Memory B cell (primary cell): ENCODE measurements around the gene LMOD1.
"Not testable (repeated sequence)": the region's sequence is repeated elsewhere in the genome, so short reads cannot be mapped to it uniquely, and the experiment has no call there.

Experiments used
- ATAC-seq: fragments of 150-1000 bp; cut with Tn5 transposase; 2 replicates; pipeline ENCODE4 v1.10.0; 2021; ENCODE audit warnings: low read depth, mild to moderate bottlenecking, moderate library complexity
- DNase-seq, 2 donors: peaks; one replicate each; pipeline ENCODE4 v3.0.0; 2022; ENCODE audit warnings: low spot score in 2 of 2
- H3K27ac Mint-ChIP-seq: one replicate; pipeline ENCODE4 v1.8.0; 2022; ENCODE audit warnings: mild to moderate bottlenecking, moderate library complexity, mixed read lengths
- H3K27me3 Mint-ChIP-seq: one replicate; pipeline ENCODE4 v1.8.0; 2022; ENCODE audit warnings: mixed read lengths
- H3K36me3 Mint-ChIP-seq: one replicate; pipeline ENCODE4 v1.8.0; 2022; ENCODE audit warnings: mild to moderate bottlenecking, mixed read lengths
- H3K4me1 Mint-ChIP-seq: one replicate; pipeline ENCODE4 v1.8.0; 2022; ENCODE audit warnings: mixed read lengths
- H3K4me3 Mint-ChIP-seq: one replicate; pipeline ENCODE4 v1.8.0; 2022; ENCODE audit warnings: mild to moderate bottlenecking, moderate library complexity, mixed read lengths
- H3K9me3 Mint-ChIP-seq: one replicate; pipeline ENCODE4 v1.8.0; 2022; ENCODE audit warnings: mixed read lengths

The LMOD1 gene

DNA sequence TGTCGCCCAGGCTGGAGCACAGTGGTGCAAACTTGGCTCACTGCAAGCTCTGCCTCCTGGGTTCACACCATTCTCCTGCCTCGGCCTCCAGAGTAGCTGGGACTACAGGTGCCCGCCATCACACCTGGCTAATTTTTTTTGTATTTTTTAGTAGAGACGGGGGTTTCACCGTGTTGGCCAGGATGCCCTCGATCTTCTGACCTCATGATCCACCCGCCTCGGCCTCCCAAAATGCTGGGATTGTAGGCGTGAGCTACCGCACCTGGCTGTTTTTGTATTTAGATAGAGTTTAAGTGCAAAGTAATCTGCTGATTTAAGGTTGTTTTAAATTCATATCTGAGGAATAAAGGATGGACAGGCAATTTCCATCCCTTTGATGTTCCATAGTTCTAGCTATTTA is 16.0 kb upstream of the LMOD1 start:
- not testable (repeated sequence) for ATAC-seq, H3K4me3 Mint-ChIP-seq, H3K27me3 Mint-ChIP-seq, H3K27ac Mint-ChIP-seq, DNase-seq, H3K9me3 Mint-ChIP-seq, H3K4me1 Mint-ChIP-seq
- peaks cover 23% of the 10 kb centered on the region for H3K36me3 Mint-ChIP-seq

DNA sequence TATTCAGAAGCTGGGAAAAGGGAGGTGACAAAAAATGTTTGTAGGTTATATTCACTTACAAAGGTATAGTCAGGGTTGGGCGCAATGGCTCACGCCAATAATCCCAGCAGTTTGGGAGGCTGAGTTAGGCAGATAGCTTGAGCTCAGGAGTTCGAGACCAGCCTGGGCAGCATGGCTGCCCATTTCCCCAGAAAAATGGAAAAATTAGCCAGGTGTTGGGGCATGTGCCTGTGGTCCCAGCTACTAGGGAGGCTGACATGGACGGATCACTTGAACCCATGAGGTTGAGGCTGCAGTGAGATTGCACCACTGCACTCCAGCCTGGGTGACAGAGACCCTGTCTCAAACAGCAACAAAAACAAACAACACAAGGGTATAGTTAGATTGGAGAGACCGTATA is 12.0 kb upstream of the LMOD1 start:
- no peak overlapping the region for H3K4me3 Mint-ChIP-seq
- no peaks in the 10 kb centered on the region for H3K27me3 Mint-ChIP-seq
- H3K9me3 Mint-ChIP-seq: no peaks in the 10 kb centered on the region
- DNase-seq: no peak
- H3K27ac Mint-ChIP-seq: no peak overlapping the region
- H3K4me1 Mint-ChIP-seq: peaks cover 3% of the 10 kb centered on the region
- H3K36me3 Mint-ChIP-seq: peaks cover 19% of the 10 kb centered on the region
- no peak for ATAC-seq

GRCh38 chr1:201955729-201956143 is 9.4 kb upstream of the LMOD1 start:
- Mint-ChIP-seq H3K4me3 (peak overlapping the region; percentile 99), H3K36me3 (peaks cover 9% of the 10 kb centered on the region), H3K9me3 (no peaks in the 10 kb centered on the region), H3K27me3 (no peaks in the 10 kb centered on the region), H3K27ac (peak overlapping the region; percentile 95), H3K4me1 (peaks cover 3% of the 10 kb centered on the region)
- DNase-seq (no peak), ATAC-seq (peak; percentile 47)

GRCh38 chr1:201955009-201955728 is 8.8 kb upstream of the LMOD1 start, which contains the start of gene TIMM17A:
Gene TIMM17A, plus strand, starts transcription at chr1:201955503. Its CDS starts 24 bp downstream, at chr1:201955527.
- H3K27me3 Mint-ChIP-seq: no peaks in the 10 kb centered on the region
- peak; percentile 85 to 88 for DNase-seq
- H3K9me3 Mint-ChIP-seq: no peaks in the 10 kb centered on the region
- ATAC-seq: peak; percentile 98
- H3K27ac Mint-ChIP-seq: peak within 1 kb of the TSS; percentile 95
- peaks cover 7% of the 10 kb centered on the region for H3K36me3 Mint-ChIP-seq
- peaks cover 3% of the 10 kb centered on the region for H3K4me1 Mint-ChIP-seq
- peak within 1 kb of the TSS; percentile 99 for H3K4me3 Mint-ChIP-seq

DNA sequence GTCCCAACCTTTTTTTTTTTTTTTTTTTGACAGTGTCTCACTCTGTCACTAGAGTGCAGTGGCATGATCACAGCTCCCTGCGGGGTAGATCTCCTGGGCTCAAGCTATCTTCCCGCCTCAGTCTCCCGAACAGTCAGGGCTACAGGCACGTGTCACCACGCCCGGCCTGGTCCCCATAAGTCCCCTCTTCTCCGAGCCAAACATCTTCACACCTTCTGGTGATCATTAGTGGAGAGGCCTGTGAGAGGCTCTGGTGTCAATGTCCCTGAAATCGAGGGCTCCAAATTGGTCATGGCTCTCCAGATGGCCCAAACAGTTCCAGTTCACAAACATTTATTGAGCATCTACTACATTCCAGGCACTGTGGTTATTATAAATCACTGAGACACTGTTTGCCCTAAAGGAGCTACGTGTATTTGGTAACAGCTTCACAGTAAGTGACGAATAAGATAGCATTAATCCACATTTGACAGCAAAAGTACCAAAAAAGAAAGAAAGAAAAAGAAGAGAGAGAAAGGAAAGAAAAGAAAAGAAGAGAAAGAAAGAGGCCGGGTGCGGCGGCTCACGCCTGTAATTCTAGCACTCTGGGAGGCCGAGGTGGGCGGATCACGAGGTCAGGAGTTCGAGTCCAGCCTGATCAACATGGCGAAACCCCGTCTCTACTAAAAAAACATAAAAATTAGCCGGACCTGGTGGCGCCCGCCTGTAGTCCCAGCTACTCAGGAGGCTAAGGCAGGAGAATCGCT is 8.1 kb upstream of the LMOD1 start:
- H3K9me3 Mint-ChIP-seq: no peaks in the 10 kb centered on the region
- ATAC-seq (no peak), DNase-seq (no peak)
- no peaks in the 10 kb centered on the region for H3K27me3 Mint-ChIP-seq
- peak overlapping the region; percentile 99 for H3K4me3 Mint-ChIP-seq
- peak overlapping the region; percentile 95 for H3K27ac Mint-ChIP-seq
- H3K36me3 Mint-ChIP-seq: peaks cover 7% of the 10 kb centered on the region
- H3K4me1 Mint-ChIP-seq: peaks cover 3% of the 10 kb centered on the region

DNA sequence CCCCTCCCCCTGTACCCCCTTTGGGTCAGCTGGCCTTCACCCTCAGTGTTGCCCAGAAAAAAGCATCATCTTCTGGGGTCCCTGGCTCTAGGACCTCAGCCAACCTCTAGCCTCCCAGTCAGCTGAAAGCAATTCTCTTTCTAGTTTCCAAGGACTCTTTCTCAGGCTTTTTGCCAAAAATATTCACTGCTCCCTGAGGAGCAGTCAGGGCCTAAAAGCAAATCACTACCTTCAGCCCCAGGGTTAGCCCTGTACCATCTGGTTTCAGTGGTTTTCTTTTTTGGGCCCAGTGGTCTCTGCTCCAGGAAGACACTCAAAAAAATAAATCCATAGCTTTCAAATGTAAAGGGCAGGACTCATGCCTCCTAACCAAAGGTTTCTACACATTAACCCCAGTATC is 3.1 kb upstream of the LMOD1 start:
- H3K9me3 Mint-ChIP-seq: no peaks in the 10 kb centered on the region
- no peaks in the 10 kb centered on the region for H3K36me3 Mint-ChIP-seq
- DNase-seq (no peak), ATAC-seq (no peak)
- no peak overlapping the region for H3K4me3 Mint-ChIP-seq
- peaks cover 17% of the 10 kb centered on the region for H3K27me3 Mint-ChIP-seq
- peaks cover 10% of the 10 kb centered on the region for H3K4me1 Mint-ChIP-seq
- H3K27ac Mint-ChIP-seq: no peak overlapping the region

GRCh38 chr1:201947697-201948008 is 1.3 kb upstream of the LMOD1 start:
- DNase-seq: no peak
- Mint-ChIP-seq H3K4me1 (peaks cover 9% of the 10 kb centered on the region), H3K36me3 (no peaks in the 10 kb centered on the region), H3K27me3 (peaks cover 22% of the 10 kb centered on the region), H3K9me3 (no peaks in the 10 kb centered on the region), H3K4me3 (no peak overlapping the region), H3K27ac (no peak overlapping the region)
- ATAC-seq: no peak

- Mint-ChIP-seq H3K9me3 (no peaks in the 10 kb centered on the region), H3K27ac (no peak overlapping the region), H3K36me3 (no peaks in the 10 kb centered on the region), H3K27me3 (peaks cover 22% of the 10 kb centered on the region), H3K4me1 (peaks cover 9% of the 10 kb centered on the region), H3K4me3 (peak overlapping the region; percentile 21)
- no peak for DNase-seq
- no peak for ATAC-seq
These were observed 505 bp downstream of the LMOD1 start for GRCh38 chr1:201945863-201946223.

- DNase-seq: no peak
- Mint-ChIP-seq H3K9me3 (no peaks in the 10 kb centered on the region), H3K36me3 (no peaks in the 10 kb centered on the region), H3K4me3 (no peak overlapping the region), H3K27me3 (peaks cover 22% of the 10 kb centered on the region), H3K27ac (no peak overlapping the region), H3K4me1 (peaks cover 9% of the 10 kb centered on the region)
- no peak for ATAC-seq
These were observed 1.2 kb downstream of the LMOD1 start for GRCh38 chr1:201945157-201945556.

DNA sequence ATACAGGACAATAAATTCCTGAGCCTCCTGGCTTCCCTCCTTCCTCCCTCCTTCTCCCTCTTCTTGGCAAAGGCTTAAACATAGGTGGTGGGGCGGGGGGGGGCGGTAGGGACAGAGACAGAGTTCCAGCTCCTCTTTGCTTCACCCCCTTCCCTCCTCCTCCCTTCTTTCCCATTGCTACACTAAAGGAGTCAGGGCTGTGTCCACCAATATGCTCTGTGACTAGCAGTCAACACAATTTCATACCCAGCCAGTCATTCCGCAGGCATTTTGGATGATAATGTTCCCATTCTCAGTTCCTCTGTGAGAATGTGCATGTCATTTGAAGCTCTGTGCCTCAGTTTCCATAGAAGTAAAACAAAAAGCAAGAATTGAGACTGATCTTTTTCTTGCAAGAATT is 1.7 kb downstream of the LMOD1 start:
- H3K36me3 Mint-ChIP-seq: no peaks in the 10 kb centered on the region
- no peak overlapping the region for H3K4me3 Mint-ChIP-seq
- DNase-seq (no peak), ATAC-seq (no peak)
- H3K27ac Mint-ChIP-seq: no peak overlapping the region
- peaks cover 23% of the 10 kb centered on the region for H3K27me3 Mint-ChIP-seq
- peaks cover 9% of the 10 kb centered on the region for H3K4me1 Mint-ChIP-seq
- H3K9me3 Mint-ChIP-seq: no peaks in the 10 kb centered on the region

- H3K9me3 Mint-ChIP-seq: no peaks in the 10 kb centered on the region
- no peak for ATAC-seq
- H3K36me3 Mint-ChIP-seq: no peaks in the 10 kb centered on the region
- H3K4me1 Mint-ChIP-seq: peaks cover 9% of the 10 kb centered on the region
- H3K4me3 Mint-ChIP-seq: no peak overlapping the region
- no peak overlapping the region for H3K27ac Mint-ChIP-seq
- peaks cover 24% of the 10 kb centered on the region for H3K27me3 Mint-ChIP-seq
- no peak for DNase-seq
These were observed 2.3 kb downstream of the LMOD1 start for GRCh38 chr1:201944002-201944401.

- H3K27ac Mint-ChIP-seq: no peak overlapping the region
- DNase-seq: no peak
- no peak for ATAC-seq
- peaks cover 20% of the 10 kb centered on the region for H3K27me3 Mint-ChIP-seq
- no peak overlapping the region for H3K4me3 Mint-ChIP-seq
- peaks cover 9% of the 10 kb centered on the region for H3K4me1 Mint-ChIP-seq
- H3K36me3 Mint-ChIP-seq: no peaks in the 10 kb centered on the region
- no peaks in the 10 kb centered on the region for H3K9me3 Mint-ChIP-seq
These were observed 4.2 kb downstream of the LMOD1 start for GRCh38 chr1:201942129-201942495.

GRCh38 chr1:201941420-201942128 is 4.8 kb downstream of the LMOD1 start:
- Mint-ChIP-seq H3K4me1 (peaks cover 5% of the 10 kb centered on the region), H3K9me3 (no peaks in the 10 kb centered on the region), H3K27ac (no peak overlapping the region), H3K4me3 (no peak overlapping the region), H3K36me3 (no peaks in the 10 kb centered on the region), H3K27me3 (peaks cover 17% of the 10 kb centered on the region)
- ATAC-seq: no peak
- no peak for DNase-seq

DNA sequence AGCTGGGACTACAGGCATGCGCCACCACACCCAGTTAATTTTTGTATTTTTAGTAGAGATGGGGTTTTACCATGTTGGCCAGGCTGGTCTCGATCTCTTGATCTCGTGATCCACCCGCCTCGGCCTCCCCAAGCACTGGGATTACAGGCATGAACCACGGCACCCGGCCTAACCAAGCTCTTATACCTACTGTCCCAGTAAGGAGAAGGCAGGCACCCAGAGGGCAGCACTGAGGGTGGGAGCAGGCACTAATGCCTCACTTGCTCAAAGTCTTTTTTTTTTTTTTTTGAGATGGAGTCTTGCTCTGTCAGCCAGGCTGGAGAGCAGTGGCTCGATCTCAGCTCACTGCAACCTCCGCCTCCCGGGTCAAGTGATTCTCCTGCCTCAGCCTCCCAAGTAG is 6.0 kb downstream of the LMOD1 start:
- not testable (repeated sequence) for H3K4me1 Mint-ChIP-seq, ATAC-seq, H3K9me3 Mint-ChIP-seq, H3K27ac Mint-ChIP-seq, DNase-seq, H3K4me3 Mint-ChIP-seq, H3K36me3 Mint-ChIP-seq
- peaks cover 13% of the 10 kb centered on the region for H3K27me3 Mint-ChIP-seq
